Activated naive CD4-positive, alpha-beta T cell treated with anti-CD3 and anti-CD28 coated beads, Interleukin-2, amount 10 ng/mL, durations not matched to agents 7 days and 5 days (primary cell): ENCODE data around the gene EGFLAM.
A peak's percentile ranks its signal among the peaks of the same experiment; 100 is the strongest.
"Not testable (repeated sequence)": the region's sequence is repeated elsewhere in the genome, so short reads cannot be mapped to it uniquely, and the experiment has no call there.

ENCODE experiments used
- CTCF ChIA-PET: fragments of 350-600 bp; sonication (Branson Sonifier 250); formaldehyde crosslinking; loops from one replicate; lab custom pipeline; 2021; ENCODE audit warnings: antibody characterized with exemption; lab: Charles Lee
- DNase-seq: peaks from one replicate; pipeline ENCODE4 v3.0.0-alpha.2; 2020
- H3K27ac Mint-ChIP-seq: one replicate; pipeline ENCODE4 v1.8.0; 2021; ENCODE audit warnings: mild to moderate bottlenecking, moderate library complexity, mixed read lengths
- H3K27me3 Mint-ChIP-seq: one replicate; pipeline ENCODE4 v1.8.0; 2021; ENCODE audit warnings: mild to moderate bottlenecking, mixed read lengths
- H3K36me3 Mint-ChIP-seq: one replicate; pipeline ENCODE4 v1.8.0; 2021; ENCODE audit warnings: mixed read lengths
- H3K4me1 Mint-ChIP-seq: one replicate; pipeline ENCODE4 v1.8.0; 2021; ENCODE audit warnings: mixed read lengths
- H3K4me3 Mint-ChIP-seq: one replicate; pipeline ENCODE4 v1.8.0; 2021; ENCODE audit warnings: mild to moderate bottlenecking, moderate library complexity, mixed read lengths
- H3K9me3 Mint-ChIP-seq: one replicate; pipeline ENCODE4 v1.8.0; 2021; ENCODE audit warnings: mixed read lengths

Gene EGFLAM

DNA sequence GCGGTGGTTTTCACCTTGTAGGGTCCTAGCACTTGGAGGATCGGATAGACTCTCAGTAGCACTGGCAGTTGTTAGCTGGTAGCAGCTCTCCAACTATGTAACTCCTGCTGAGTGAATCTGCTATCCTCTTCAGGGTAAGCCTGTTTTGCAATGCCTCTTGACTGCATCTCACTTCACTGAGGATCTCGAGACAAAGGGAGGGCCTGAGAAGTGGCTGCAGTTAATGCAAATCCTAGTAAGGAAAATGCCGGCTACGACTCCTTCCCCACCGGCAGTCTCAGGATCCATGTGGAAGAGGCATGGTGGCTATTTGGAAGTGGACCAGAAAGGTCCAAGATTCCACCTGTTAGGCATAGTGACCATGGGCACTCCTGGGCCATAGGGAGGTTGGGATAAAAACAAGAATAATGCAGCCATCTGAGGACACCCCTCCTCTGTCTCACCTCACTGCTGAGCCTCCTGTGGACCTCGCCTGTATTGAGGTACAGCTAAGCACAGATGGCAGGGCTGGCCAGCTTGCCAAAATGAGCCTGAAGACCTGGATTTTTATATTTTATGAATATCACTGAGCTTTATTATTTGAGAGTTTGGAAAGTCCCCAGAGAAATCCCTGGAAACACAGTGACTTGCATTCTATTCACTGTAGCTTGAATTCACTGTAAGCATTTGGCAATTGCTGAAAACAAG, 152.1 kb downstream of the EGFLAM start:
- no peak for DNase-seq
- H3K9me3 Mint-ChIP-seq: no peaks in the 10 kb centered on the region
- no peaks in the 10 kb centered on the region for H3K4me1 Mint-ChIP-seq
- no peak overlapping the region for H3K4me3 Mint-ChIP-seq
- no peaks in the 10 kb centered on the region for H3K36me3 Mint-ChIP-seq
- no peak overlapping the region for H3K27ac Mint-ChIP-seq
- peaks cover 24% of the 10 kb centered on the region for H3K27me3 Mint-ChIP-seq
- CTCF ChIA-PET: interaction anchor here (1.1 to 2.1 kb wide), 2 partner anchors 10 to 28 kb away, joined by 4 to 8 read pairs; no protein-coding TSS in a partner anchor

- Mint-ChIP-seq H3K4me3 (no peak overlapping the region), H3K27me3 (peaks cover 30% of the 10 kb centered on the region), H3K36me3 (no peaks in the 10 kb centered on the region), H3K9me3 (no peaks in the 10 kb centered on the region), H3K4me1 (no peaks in the 10 kb centered on the region), H3K27ac (no peak overlapping the region)
- CTCF ChIA-PET: interaction anchor here (1.4 kb wide), 2 partner anchors 30 to 396 kb away, joined by 3 to 6 read pairs; no protein-coding TSS in a partner anchor
- no peak for DNase-seq
Measured at GRCh38 chr5:38413696-38414095, 155.3 kb downstream of the EGFLAM start.

DNA sequence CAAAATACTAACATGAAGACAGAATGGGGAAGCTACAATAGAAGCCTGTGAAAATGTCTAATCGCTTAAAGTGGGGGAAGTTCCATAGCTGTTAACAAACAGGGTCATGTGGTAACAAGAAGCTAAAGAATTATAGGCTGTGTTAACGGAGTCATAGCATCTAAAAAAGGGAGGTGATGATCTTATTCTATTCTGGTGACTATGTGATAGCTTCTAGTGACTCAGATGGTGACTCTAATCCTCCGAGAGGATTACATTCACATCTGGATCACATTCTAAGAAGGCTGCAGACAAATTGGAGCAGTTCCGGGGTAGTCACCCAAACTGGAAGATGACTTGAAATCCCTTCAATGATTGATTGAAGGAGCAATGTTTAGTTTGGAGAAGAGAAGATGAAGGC, 156.0 kb downstream of the EGFLAM start:
- Mint-ChIP-seq H3K27ac (no peak overlapping the region), H3K36me3 (no peaks in the 10 kb centered on the region), H3K4me1 (no peaks in the 10 kb centered on the region), H3K27me3 (peaks cover 28% of the 10 kb centered on the region), H3K4me3 (no peak overlapping the region), H3K9me3 (no peaks in the 10 kb centered on the region)
- no peak for DNase-seq
- CTCF ChIA-PET: interaction anchor here (0.7 to 1.4 kb wide), 3 partner anchors 31 to 396 kb away, joined by 3 to 6 read pairs (median 3); no protein-coding TSS in a partner anchor

- not testable (repeated sequence) for H3K4me3 Mint-ChIP-seq, DNase-seq, H3K27ac Mint-ChIP-seq, H3K4me1 Mint-ChIP-seq, H3K9me3 Mint-ChIP-seq, H3K36me3 Mint-ChIP-seq
- peaks cover 21% of the 10 kb centered on the region for H3K27me3 Mint-ChIP-seq
- CTCF ChIA-PET: interaction anchor here (2.1 kb wide), 1 partner anchor 33 kb away, joined by 10 read pairs; no protein-coding TSS in a partner anchor
Measured at GRCh38 chr5:38415772-38416171, 157.4 kb downstream of the EGFLAM start.

DNA sequence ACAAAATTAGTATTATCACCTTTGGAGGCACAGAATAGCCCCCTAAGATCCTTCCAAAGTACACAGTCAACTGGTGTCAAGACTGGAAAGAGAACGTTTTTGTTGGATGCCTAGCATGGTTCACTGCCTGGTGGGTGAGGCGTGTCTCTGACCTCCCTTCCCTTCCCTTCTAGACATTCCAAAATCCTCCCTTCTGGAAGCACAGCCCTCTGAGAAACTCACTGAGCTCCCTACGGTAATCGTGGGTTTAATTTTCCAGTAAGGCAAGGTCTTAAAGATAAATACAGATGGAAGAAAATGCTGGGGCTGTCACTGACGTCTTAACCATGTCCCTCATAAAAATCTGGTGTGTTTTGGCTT, 159.3 kb downstream of the EGFLAM start:
- Mint-ChIP-seq H3K27me3 (peaks cover 34% of the 10 kb centered on the region), H3K36me3 (no peaks in the 10 kb centered on the region), H3K4me3 (no peak overlapping the region), H3K27ac (no peak overlapping the region), H3K9me3 (no peaks in the 10 kb centered on the region), H3K4me1 (no peaks in the 10 kb centered on the region)
- CTCF ChIA-PET: interaction anchor here (1.6 to 2.1 kb wide), 2 partner anchors 35 to 392 kb away, joined by 6 to 10 read pairs; no protein-coding TSS in a partner anchor
- DNase-seq: no peak

DNA sequence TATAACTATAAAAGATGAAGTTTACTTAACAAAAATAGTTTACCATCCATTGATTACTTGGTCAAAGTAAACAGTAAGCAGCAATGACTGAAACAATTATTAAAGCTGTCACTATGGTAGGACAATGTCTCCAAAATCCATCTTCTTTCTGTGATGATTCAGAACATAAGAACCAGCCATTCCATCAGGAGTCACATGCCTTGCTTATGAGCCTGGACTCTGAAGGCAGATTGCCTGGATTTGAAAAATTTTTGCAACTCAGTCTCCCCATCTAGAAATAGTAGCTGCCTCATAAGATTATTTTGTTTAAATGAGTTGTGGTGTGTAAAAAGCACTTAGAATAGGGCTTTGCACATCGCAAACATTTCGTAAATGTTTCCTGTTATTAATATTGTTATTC, 161.9 kb downstream of the EGFLAM start:
- Mint-ChIP-seq H3K4me3 (no peak overlapping the region), H3K36me3 (no peaks in the 10 kb centered on the region), H3K4me1 (no peaks in the 10 kb centered on the region), H3K27ac (no peak overlapping the region), H3K27me3 (peaks cover 51% of the 10 kb centered on the region), H3K9me3 (no peaks in the 10 kb centered on the region)
- DNase-seq: no peak
- CTCF ChIA-PET: interaction anchor here (0.6 to 5.8 kb wide), 20 partner anchors 9 to 502 kb away, joined by 3 to 75 read pairs (median 5); no protein-coding TSS in a partner anchor

DNA sequence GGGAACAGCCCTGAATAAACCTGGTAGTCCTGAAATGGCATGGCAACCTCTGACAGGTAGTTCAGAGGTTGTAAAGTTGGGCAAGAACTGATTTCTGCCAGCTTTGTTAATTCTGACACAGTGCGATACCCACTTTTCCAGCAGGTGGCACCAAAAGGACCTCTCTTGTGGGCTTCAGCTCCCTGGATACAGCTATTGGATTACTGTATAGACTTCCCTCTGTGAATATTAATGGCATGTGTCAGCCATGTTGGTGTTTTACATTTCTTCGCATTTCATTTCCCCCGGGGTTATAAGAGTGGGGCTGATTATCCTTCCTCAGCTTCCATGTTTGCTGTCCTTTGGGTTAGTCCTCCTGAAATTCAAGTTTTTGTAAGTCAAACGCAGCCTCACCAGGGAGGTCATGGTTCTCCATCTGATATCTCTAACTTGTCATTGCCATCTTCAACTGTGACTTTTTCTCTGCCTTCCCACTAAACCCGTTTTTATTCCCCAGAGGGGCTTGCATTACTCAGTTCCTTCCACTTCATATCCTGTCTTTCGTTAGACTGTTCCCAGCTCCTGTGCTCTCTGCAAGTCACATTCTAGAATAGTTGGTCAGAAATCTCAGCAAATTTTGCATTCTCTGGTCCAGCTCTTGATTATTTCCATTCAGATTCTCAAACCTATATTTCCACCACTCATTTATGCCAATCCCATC, 162.5 kb downstream of the EGFLAM start:
- Mint-ChIP-seq H3K9me3 (no peaks in the 10 kb centered on the region), H3K4me3 (no peak overlapping the region), H3K4me1 (no peaks in the 10 kb centered on the region), H3K27me3 (peaks cover 46% of the 10 kb centered on the region), H3K36me3 (no peaks in the 10 kb centered on the region), H3K27ac (no peak overlapping the region)
- CTCF ChIA-PET: interaction anchor here (0.8 to 5.8 kb wide), 22 partner anchors 9 to 501 kb away, joined by 3 to 75 read pairs (median 5); no protein-coding TSS in a partner anchor
- DNase-seq: peak; percentile 65

DNA sequence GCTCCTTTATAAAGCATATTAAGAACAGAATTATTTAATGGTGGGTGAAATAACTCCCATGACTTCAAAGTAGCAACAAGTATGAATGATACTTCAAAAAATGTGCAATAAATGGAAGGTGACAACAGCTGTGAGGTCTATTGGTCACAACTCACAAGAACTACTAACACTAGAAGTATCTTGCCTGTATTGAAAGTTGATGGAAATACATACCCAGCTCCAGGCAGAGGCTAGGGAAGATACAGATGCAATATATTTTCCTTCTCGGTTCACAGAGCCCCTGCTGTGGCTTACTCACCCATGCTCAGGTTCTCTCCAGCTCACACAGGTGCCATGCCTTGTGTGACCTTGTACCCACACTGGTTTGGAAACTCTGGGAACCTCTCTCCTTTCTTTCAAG, 164.3 kb downstream of the EGFLAM start:
- no peak for DNase-seq
- H3K4me1 Mint-ChIP-seq: peaks cover 12% of the 10 kb centered on the region
- H3K27me3 Mint-ChIP-seq: peaks cover 49% of the 10 kb centered on the region
- H3K4me3 Mint-ChIP-seq: no peak overlapping the region
- no peaks in the 10 kb centered on the region for H3K9me3 Mint-ChIP-seq
- no peak overlapping the region for H3K27ac Mint-ChIP-seq
- H3K36me3 Mint-ChIP-seq: no peaks in the 10 kb centered on the region
- CTCF ChIA-PET: interaction anchor here (2.1 to 5.8 kb wide), 4 partner anchors 19 to 499 kb away, joined by 5 to 75 read pairs (median 22); no protein-coding TSS in a partner anchor

DNA sequence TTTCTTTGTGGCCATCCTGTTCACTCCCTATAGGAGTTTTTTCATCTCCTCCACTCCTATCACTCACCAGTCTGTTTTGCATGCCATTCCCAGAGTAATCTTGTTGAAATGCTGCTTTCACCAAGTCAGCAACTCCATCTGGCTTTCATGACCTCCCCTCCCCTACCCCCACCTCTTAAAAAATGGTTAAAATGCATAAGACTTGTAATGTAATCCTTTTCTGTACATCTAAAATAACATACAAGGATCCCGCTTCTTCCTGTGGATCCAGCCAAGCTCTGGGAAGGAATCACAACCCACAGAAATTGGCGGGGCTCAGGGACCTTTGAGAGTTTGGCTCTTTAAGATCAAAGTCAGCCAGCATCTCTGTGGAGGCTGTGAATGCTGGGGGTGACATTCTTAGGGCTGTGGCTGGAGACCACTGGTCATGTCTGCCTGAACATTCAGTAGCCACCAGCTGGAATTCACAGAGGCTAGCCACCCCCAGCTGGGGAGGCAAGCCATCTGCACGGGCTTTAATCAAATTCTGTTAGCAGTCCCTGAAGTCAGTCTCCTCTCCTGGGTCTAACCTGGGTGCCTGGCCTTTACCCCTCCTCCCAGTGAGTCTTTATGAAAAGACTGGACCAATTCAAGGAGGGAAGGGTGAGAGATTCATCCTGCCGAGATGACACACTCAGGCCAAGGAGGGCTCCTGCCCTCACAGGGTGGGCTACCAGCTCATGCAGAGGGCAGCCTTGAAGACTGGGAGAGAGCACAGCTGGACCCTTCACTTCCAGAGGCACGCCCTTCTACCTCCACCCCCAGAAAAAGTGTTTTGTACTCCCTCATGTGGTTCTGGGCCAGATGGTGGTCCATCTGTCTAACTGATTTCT, 165.2 kb downstream of the EGFLAM start:
- peaks cover 42% of the 10 kb centered on the region for H3K27me3 Mint-ChIP-seq
- H3K4me1 Mint-ChIP-seq: peaks cover 20% of the 10 kb centered on the region
- no peaks in the 10 kb centered on the region for H3K9me3 Mint-ChIP-seq
- H3K4me3 Mint-ChIP-seq: no peak overlapping the region
- no peaks in the 10 kb centered on the region for H3K36me3 Mint-ChIP-seq
- no peak for DNase-seq
- CTCF ChIA-PET: interaction anchor here (0.7 to 5.8 kb wide), 3 partner anchors 24 to 385 kb away, joined by 3 to 75 read pairs (median 6); no protein-coding TSS in a partner anchor
- H3K27ac Mint-ChIP-seq: no peak overlapping the region

- Mint-ChIP-seq H3K4me3 (no peak overlapping the region), H3K36me3 (no peaks in the 10 kb centered on the region), H3K27me3 (peaks cover 42% of the 10 kb centered on the region), H3K4me1 (peaks cover 20% of the 10 kb centered on the region), H3K9me3 (no peaks in the 10 kb centered on the region), H3K27ac (no peak overlapping the region)
- CTCF ChIA-PET: no interaction called here
- DNase-seq: no peak
Measured at GRCh38 chr5:38424148-38425060, 166.0 kb downstream of the EGFLAM start.

DNA sequence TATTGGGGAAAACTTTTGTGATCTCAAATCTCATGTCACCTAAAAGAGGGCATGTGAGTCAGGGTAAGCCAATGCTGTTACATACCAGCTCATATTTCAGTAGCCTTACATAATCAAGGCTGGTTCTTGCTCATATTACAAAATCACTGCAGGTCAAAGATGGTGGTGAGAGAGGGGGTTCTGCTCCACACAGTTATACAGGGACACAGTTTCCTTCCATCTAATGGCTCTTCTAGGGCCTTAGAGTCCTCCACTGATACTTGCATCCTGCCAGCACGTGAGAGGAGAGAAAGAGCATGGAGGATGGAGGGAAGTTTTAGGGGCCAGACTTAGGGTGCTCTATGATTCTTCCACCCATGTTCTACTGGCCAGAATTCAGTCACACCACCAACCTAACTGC, 168.1 kb downstream of the EGFLAM start:
- Mint-ChIP-seq H3K27me3 (peaks cover 43% of the 10 kb centered on the region), H3K36me3 (no peaks in the 10 kb centered on the region), H3K9me3 (no peaks in the 10 kb centered on the region), H3K4me1 (peaks cover 20% of the 10 kb centered on the region), H3K27ac (no peak overlapping the region), H3K4me3 (no peak overlapping the region)
- no peak for DNase-seq
- CTCF ChIA-PET: interaction anchor here (1.1 kb wide), 1 partner anchor 10 kb away, joined by 3 read pairs; no protein-coding TSS in a partner anchor

- CTCF ChIA-PET: interaction anchor here (1.1 kb wide), 1 partner anchor 9 kb away, joined by 3 read pairs; no protein-coding TSS in a partner anchor
- peaks cover 20% of the 10 kb centered on the region for H3K4me1 Mint-ChIP-seq
- peaks cover 39% of the 10 kb centered on the region for H3K27me3 Mint-ChIP-seq
- H3K4me3 Mint-ChIP-seq: no peak overlapping the region
- no peak overlapping the region for H3K27ac Mint-ChIP-seq
- no peaks in the 10 kb centered on the region for H3K9me3 Mint-ChIP-seq
- no peaks in the 10 kb centered on the region for H3K36me3 Mint-ChIP-seq
- no peak for DNase-seq
Measured at GRCh38 chr5:38426986-38427950, 168.9 kb downstream of the EGFLAM start.
